ENCODE data around the gene GPT2.
A peak's percentile ranks its signal among the peaks of the same experiment; 100 is the strongest.

The GPT2 gene

DNA sequence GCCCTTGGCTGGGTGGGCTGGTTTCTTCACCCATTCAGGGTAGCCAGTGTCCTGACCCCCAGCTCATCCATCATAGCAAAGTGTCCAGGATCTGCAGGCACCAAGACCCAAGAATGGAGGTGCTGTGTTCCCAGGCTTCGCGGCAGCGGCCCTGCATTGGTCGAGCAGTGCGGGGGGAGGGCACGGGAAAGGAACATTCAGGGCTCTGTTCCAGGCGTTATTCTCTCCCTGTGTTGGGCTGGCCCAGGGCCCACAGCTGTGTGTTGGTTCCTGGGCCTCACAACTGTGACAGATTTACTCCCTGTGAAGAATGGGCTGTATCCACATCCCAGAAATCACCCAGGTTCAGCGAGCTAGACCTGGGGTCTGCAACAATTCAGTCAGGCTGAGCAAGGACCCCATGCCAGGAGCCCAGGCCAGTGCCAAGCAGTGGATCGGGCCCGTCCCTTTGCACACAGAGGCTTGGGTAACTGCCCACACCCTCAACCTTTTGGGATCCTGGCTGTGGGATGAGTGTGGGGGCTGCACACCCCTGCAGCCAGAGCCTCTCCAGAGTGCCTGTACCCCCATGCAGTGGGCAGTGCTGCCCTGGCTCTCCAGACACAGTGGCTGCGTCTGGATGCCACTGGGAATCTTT lies 10.0 kb downstream of the GPT2 start:
- Histone ChIP-seq H4K91ac (ENCODE audit: low read length) (no peak overlapping the region), H3K27me3 (ENCODE audit: control insufficient read depth in 1 of 2, insufficient read depth in 1 of 2, low read length in 2 of 2) (no peaks in the 10 kb centered on the region), H3K36me3 (ENCODE audit: control insufficient read depth in 1 of 2, insufficient read depth in 2 of 2, low read depth in 1 of 2, low read length in 2 of 2) (peaks cover 6 to 28% of the 10 kb centered on the region in 2 experiments), H3K14ac (ENCODE audit: low read length in 2 of 2) (no peak overlapping the region), H2BK12ac (ENCODE audit: low read length in 2 of 2) (no peak overlapping the region), H2BK15ac (ENCODE audit: low read depth, poor library complexity, severe bottlenecking) (no peak overlapping the region), H3K18ac (ENCODE audit: low read depth in 1 of 2, low read length in 2 of 2) (peak overlapping the region in 1 of 2 experiments; percentile 14), H2BK5ac (ENCODE audit: low read depth, low read length, poor library complexity, severe bottlenecking) (no peak overlapping the region), H2AFZ (ENCODE audit: low read depth, low read length) (no peak overlapping the region), H2BK120ac (ENCODE audit: low read depth, low read length) (no peak overlapping the region), H3K79me1 (replicated peaks; ENCODE audit: low read length, poor library complexity, severe bottlenecking) (peaks cover 47% of the 10 kb centered on the region), H2AK5ac (ENCODE audit: low read length, severe bottlenecking) (no peak overlapping the region), H3K4me3 (ENCODE audit: insufficient read depth in 1 of 2, low read depth in 1 of 2, low read length in 2 of 2) (no peak overlapping the region), H4K8ac (ENCODE audit: low read length) (no peak overlapping the region), H3K4ac (ENCODE audit: low read depth in 1 of 2, low read length in 2 of 2) (no peak overlapping the region), H3K4me1 (ENCODE audit: control insufficient read depth, insufficient read depth, low read depth, low read length) (peaks cover 18% of the 10 kb centered on the region), H3K4me2 (ENCODE audit: low read length, poor library complexity, severe bottlenecking) (no peak overlapping the region), H3K27ac (ENCODE audit: low read length, poor library complexity, severe bottlenecking) (no peak overlapping the region), H3K9ac (ENCODE audit: low read length) (no peak overlapping the region), H3K23ac (ENCODE audit: low read length in 2 of 2) (no peak overlapping the region), H3K9me3 (ENCODE audit: control insufficient read depth, low read length) (no peaks in the 10 kb centered on the region)
- no peak for DNase-seq
- 89% methylated on average over 11 of the region's 11 CpGs for WGBS

- Histone ChIP-seq H2BK15ac (ENCODE audit: low read depth, poor library complexity, severe bottlenecking) (no peak overlapping the region), H3K27ac (ENCODE audit: low read length, poor library complexity, severe bottlenecking) (no peak overlapping the region), H4K8ac (ENCODE audit: low read length) (no peak overlapping the region), H3K4ac (ENCODE audit: low read depth in 1 of 2, low read length in 2 of 2) (no peak overlapping the region), H3K4me2 (ENCODE audit: low read length, poor library complexity, severe bottlenecking) (no peak overlapping the region), H3K36me3 (ENCODE audit: control insufficient read depth in 1 of 2, insufficient read depth in 2 of 2, low read depth in 1 of 2, low read length in 2 of 2) (peaks cover under 1 to 37% of the 10 kb centered on the region in 2 experiments), H3K4me3 (ENCODE audit: insufficient read depth in 1 of 2, low read depth in 1 of 2, low read length in 2 of 2) (no peak overlapping the region), H2AK5ac (ENCODE audit: low read length, severe bottlenecking) (no peak overlapping the region), H3K79me1 (replicated peaks; ENCODE audit: low read length, poor library complexity, severe bottlenecking) (peaks cover 37% of the 10 kb centered on the region), H3K9me3 (ENCODE audit: control insufficient read depth, low read length) (no peaks in the 10 kb centered on the region), H2AFZ (ENCODE audit: low read depth, low read length) (no peak overlapping the region), H3K4me1 (ENCODE audit: control insufficient read depth, insufficient read depth, low read depth, low read length) (peaks cover 25% of the 10 kb centered on the region), H3K23ac (ENCODE audit: low read length in 2 of 2) (no peak overlapping the region), H3K9ac (ENCODE audit: low read length) (peak overlapping the region; percentile 1), H4K91ac (ENCODE audit: low read length) (no peak overlapping the region), H2BK5ac (ENCODE audit: low read depth, low read length, poor library complexity, severe bottlenecking) (no peak overlapping the region), H2BK120ac (ENCODE audit: low read depth, low read length) (no peak overlapping the region), H3K18ac (ENCODE audit: low read depth in 1 of 2, low read length in 2 of 2) (no peak overlapping the region), H2BK12ac (ENCODE audit: low read length in 2 of 2) (no peak overlapping the region), H3K27me3 (ENCODE audit: control insufficient read depth in 1 of 2, insufficient read depth in 1 of 2, low read length in 2 of 2) (no peaks in the 10 kb centered on the region), H3K14ac (ENCODE audit: low read length in 2 of 2) (peak overlapping the region in 1 of 2 experiments; percentile 14)
- WGBS = 74% methylated on average over 7 of the region's 9 CpGs
- no peak for DNase-seq
Measured at GRCh38 chr16:46895399-46896313, 11.5 kb downstream of the GPT2 start.

DNA sequence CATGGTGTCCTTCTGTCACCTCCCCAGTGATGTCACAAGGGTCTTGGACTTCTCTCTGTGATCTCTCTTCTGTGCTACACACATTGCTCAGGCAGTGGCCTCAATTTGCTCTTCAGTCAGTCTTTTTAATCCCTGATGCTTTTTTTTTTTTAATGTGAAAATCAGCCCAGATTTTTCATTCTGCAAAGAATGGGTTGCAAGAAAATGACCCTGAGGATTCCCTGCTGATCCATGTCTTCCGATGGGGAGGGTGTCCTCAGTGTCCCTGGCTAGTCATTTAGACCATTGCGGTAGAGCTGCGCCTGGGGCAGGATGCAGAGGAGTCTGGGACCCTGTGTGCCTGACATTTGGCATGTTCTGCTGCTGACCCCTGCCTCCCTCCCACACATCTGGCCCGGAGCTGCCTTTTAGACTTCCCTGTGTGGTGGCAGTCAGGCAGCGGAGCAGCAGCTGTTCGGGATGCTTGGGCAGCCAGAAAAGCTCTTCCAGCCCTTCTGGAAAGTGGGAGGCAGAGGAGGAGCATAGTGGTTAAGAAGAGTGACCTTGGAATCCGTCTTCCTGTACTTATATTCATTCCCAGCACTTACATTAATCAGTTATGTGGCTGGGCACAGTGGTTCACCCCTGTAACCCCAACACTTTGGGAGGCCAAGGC lies 12.3 kb downstream of the GPT2 start:
- no peak overlapping the region for H2AFZ ChIP-seq (ENCODE audit: low read depth, low read length)
- H3K4ac ChIP-seq (ENCODE audit: low read depth in 1 of 2, low read length in 2 of 2) = no peak overlapping the region
- WGBS = 76% methylated on average over 5 of the region's 7 CpGs
- no peaks in the 10 kb centered on the region for H3K9me3 ChIP-seq (ENCODE audit: control insufficient read depth, low read length)
- H3K4me3 ChIP-seq (ENCODE audit: insufficient read depth in 1 of 2, low read depth in 1 of 2, low read length in 2 of 2) = no peak overlapping the region
- no peak overlapping the region for H2BK5ac ChIP-seq (ENCODE audit: low read depth, low read length, poor library complexity, severe bottlenecking)
- H2BK15ac ChIP-seq (ENCODE audit: low read depth, poor library complexity, severe bottlenecking) = no peak overlapping the region
- DNase-seq = peak; percentile 3
- H3K23ac ChIP-seq (ENCODE audit: low read length in 2 of 2) = no peak overlapping the region
- no peak overlapping the region for H4K91ac ChIP-seq (ENCODE audit: low read length)
- no peaks in the 10 kb centered on the region for H3K27me3 ChIP-seq (ENCODE audit: control insufficient read depth in 1 of 2, insufficient read depth in 1 of 2, low read length in 2 of 2)
- peaks cover 5 to 44% of the 10 kb centered on the region in 2 experiments for H3K36me3 ChIP-seq (ENCODE audit: control insufficient read depth in 1 of 2, insufficient read depth in 2 of 2, low read depth in 1 of 2, low read length in 2 of 2)
- no peak overlapping the region for H2AK5ac ChIP-seq (ENCODE audit: low read length, severe bottlenecking)
- no peak overlapping the region for H2BK120ac ChIP-seq (ENCODE audit: low read depth, low read length)
- no peak overlapping the region for H3K27ac ChIP-seq (ENCODE audit: low read length, poor library complexity, severe bottlenecking)
- H3K4me1 ChIP-seq (ENCODE audit: control insufficient read depth, insufficient read depth, low read depth, low read length) = peaks cover 25% of the 10 kb centered on the region
- no peak overlapping the region for H3K4me2 ChIP-seq (ENCODE audit: low read length, poor library complexity, severe bottlenecking)
- H3K79me1 ChIP-seq (replicated peaks; ENCODE audit: low read length, poor library complexity, severe bottlenecking) = peaks cover 35% of the 10 kb centered on the region
- H2BK12ac ChIP-seq (ENCODE audit: low read length in 2 of 2) = peak overlapping the region in 1 of 2 experiments; percentile 37
- peak overlapping the region in 1 of 2 experiments; percentile 14 for H3K14ac ChIP-seq (ENCODE audit: low read length in 2 of 2)
- no peak overlapping the region for H4K8ac ChIP-seq (ENCODE audit: low read length)
- peak overlapping the region; percentile 1 for H3K9ac ChIP-seq (ENCODE audit: low read length)
- no peak overlapping the region for H3K18ac ChIP-seq (ENCODE audit: low read depth in 1 of 2, low read length in 2 of 2)

GRCh38 chr16:46897471-46897870 lies 13.3 kb downstream of the GPT2 start:
- Histone ChIP-seq H2AK5ac (ENCODE audit: low read length, severe bottlenecking) (no peak overlapping the region), H3K4me2 (ENCODE audit: low read length, poor library complexity, severe bottlenecking) (no peak overlapping the region), H4K8ac (ENCODE audit: low read length) (no peak overlapping the region), H2BK120ac (ENCODE audit: low read depth, low read length) (no peak overlapping the region), H3K27me3 (ENCODE audit: control insufficient read depth in 1 of 2, insufficient read depth in 1 of 2, low read length in 2 of 2) (no peaks in the 10 kb centered on the region), H2BK15ac (ENCODE audit: low read depth, poor library complexity, severe bottlenecking) (no peak overlapping the region), H3K36me3 (ENCODE audit: control insufficient read depth in 1 of 2, insufficient read depth in 2 of 2, low read depth in 1 of 2, low read length in 2 of 2) (peaks cover 10 to 54% of the 10 kb centered on the region in 2 experiments), H3K4me1 (ENCODE audit: control insufficient read depth, insufficient read depth, low read depth, low read length) (peaks cover 25% of the 10 kb centered on the region), H2BK5ac (ENCODE audit: low read depth, low read length, poor library complexity, severe bottlenecking) (no peak overlapping the region), H2AFZ (ENCODE audit: low read depth, low read length) (no peak overlapping the region), H3K79me1 (replicated peaks; ENCODE audit: low read length, poor library complexity, severe bottlenecking) (peaks cover 34% of the 10 kb centered on the region), H3K9ac (ENCODE audit: low read length) (no peak overlapping the region), H2BK12ac (ENCODE audit: low read length in 2 of 2) (no peak overlapping the region), H3K27ac (ENCODE audit: low read length, poor library complexity, severe bottlenecking) (no peak overlapping the region), H3K18ac (ENCODE audit: low read depth in 1 of 2, low read length in 2 of 2) (no peak overlapping the region), H3K9me3 (ENCODE audit: control insufficient read depth, low read length) (no peaks in the 10 kb centered on the region), H3K23ac (ENCODE audit: low read length in 2 of 2) (no peak overlapping the region), H3K4me3 (ENCODE audit: insufficient read depth in 1 of 2, low read depth in 1 of 2, low read length in 2 of 2) (no peak overlapping the region), H3K4ac (ENCODE audit: low read depth in 1 of 2, low read length in 2 of 2) (no peak overlapping the region), H4K91ac (ENCODE audit: low read length) (no peak overlapping the region), H3K14ac (ENCODE audit: low read length in 2 of 2) (no peak overlapping the region)
- no peak for DNase-seq
- WGBS = 100% methylated on average over 6 of the region's 10 CpGs

Measured in mesenchymal stem cell (in vitro differentiated cells and primary cell).